Tibial nerve (tissue), 4 donors: ENCODE measurements around the gene GLS. TPM values are rescaled to one million over a fixed set of nuclear protein-coding genes. Genes with fewer than 3 reads are reported as not detected.
"Not testable (repeated sequence)": the region's sequence is repeated elsewhere in the genome, so short reads cannot be mapped to it uniquely, and the experiment has no call there.

Source experiments
- DNase-seq, 2 donors: peaks; one replicate each; pipeline ENCODE4 v3.0.0-alpha.2; 2019; ENCODE audit warnings: low spot score in 2 of 2
- H3K27ac ChIP-seq, 4 donors: fragments of 200-600 bp; sonication (generic) in 3 of 4; one replicate each; pipeline ENCODE4 v1.5.1; 2017 to 2019; ENCODE audit warnings: mild to moderate bottlenecking in 1 of 4
- H3K27me3 ChIP-seq, 2 donors: fragments of 200-600 bp; sonication (generic) in 1 of 2; one replicate each; pipeline versions ENCODE4 v1.5.1 to v1.6.0; 2017 to 2019
- H3K36me3 ChIP-seq, 3 donors: fragments of 200-600 bp; sonication (generic); one replicate each; pipeline ENCODE4 v1.5.1; 2018 to 2019
- H3K4me1 ChIP-seq, 4 donors: fragments of 200-600 bp; sonication (generic) in 3 of 4; one replicate each; pipeline ENCODE4 v1.5.1; 2017 to 2019
- H3K4me3 ChIP-seq, 4 donors: fragments of 200-600 bp; sonication (generic) in 3 of 4; one replicate each; pipeline ENCODE4 v1.5.1; 2017 to 2019; ENCODE audit warnings: mild to moderate bottlenecking in 1 of 4, moderate library complexity in 1 of 4
- H3K9me3 ChIP-seq, 4 donors: fragments of 200-600 bp; sonication (generic) in 3 of 4; one replicate each; pipeline ENCODE4 v1.5.1; 2017 to 2019
- EP300 ChIP-seq, 2 donors: sonication (generic); formaldehyde crosslinking; IDR thresholded peaks; one replicate each; pipeline ENCODE4 v1.6.1; 2017; ENCODE audit warnings: antibody characterized with exemption in 2 of 2, mild to moderate bottlenecking in 1 of 2
- POLR2A ChIP-seq, 2 donors: fragments of 450-650 bp; IDR thresholded peaks; one replicate each; pipeline ENCODE4 v1.6.1; 2017; ENCODE audit warnings: antibody characterized with exemption in 2 of 2, mild to moderate bottlenecking in 2 of 2, moderate library complexity in 2 of 2
- WGBS, 2 donors: methylation state at CpG; one replicate each; pipeline ENCODE4 v1.1.5; 2018; 5-methylcytosine and 5-hydroxymethylcytosine counted together
- total RNA-seq, 4 donors: library from RNA; depleted of rRNA; stranded (reverse); fragments of >200 nt; gene quantifications; one replicate each; pipeline ENCODE4 v1.1.0, GENCODE V29; 2016
- TF ChIP-seq, protein P1 (sequence below), 5 experiments: fragments of 200-600 bp in 3 of 5; fragments of 450-650 bp in 2 of 5; sonication (generic) in 3 of 5; IDR thresholded peaks; one replicate each; pipeline ENCODE4 v1.5.1; 2016 to 2019; ENCODE audit warnings: antibody characterized with exemption in 5 of 5, mild to moderate bottlenecking in 3 of 5, moderate library complexity in 2 of 5

GLS gene
- total RNA-seq, 4 donors from 2014 or later, result 106 to 164 (median 145) TPM

DNA sequence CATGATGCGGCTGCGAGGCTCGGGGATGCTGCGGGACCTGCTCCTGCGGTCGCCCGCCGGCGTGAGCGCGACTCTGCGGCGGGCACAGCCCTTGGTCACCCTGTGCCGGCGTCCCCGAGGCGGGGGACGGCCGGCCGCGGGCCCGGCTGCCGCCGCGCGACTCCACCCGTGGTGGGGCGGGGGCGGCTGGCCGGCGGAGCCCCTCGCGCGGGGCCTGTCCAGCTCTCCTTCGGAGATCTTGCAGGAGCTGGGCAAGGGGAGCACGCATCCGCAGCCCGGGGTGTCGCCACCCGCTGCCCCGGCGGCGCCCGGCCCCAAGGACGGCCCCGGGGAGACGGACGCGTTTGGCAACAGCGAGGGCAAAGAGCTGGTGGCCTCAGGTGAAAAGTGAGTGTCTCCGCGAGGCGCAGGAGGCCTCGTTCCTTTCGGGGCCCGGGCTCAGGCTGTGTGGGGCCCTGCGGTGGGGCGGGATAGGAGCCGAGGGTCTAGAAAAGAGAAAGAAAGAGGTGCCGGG is 520 bp downstream of the GLS start:
- TF ChIP-seq EP300 (IDR thresholded peaks at IDR 0.05), result no peak
- TF ChIP-seq, protein P1, sequence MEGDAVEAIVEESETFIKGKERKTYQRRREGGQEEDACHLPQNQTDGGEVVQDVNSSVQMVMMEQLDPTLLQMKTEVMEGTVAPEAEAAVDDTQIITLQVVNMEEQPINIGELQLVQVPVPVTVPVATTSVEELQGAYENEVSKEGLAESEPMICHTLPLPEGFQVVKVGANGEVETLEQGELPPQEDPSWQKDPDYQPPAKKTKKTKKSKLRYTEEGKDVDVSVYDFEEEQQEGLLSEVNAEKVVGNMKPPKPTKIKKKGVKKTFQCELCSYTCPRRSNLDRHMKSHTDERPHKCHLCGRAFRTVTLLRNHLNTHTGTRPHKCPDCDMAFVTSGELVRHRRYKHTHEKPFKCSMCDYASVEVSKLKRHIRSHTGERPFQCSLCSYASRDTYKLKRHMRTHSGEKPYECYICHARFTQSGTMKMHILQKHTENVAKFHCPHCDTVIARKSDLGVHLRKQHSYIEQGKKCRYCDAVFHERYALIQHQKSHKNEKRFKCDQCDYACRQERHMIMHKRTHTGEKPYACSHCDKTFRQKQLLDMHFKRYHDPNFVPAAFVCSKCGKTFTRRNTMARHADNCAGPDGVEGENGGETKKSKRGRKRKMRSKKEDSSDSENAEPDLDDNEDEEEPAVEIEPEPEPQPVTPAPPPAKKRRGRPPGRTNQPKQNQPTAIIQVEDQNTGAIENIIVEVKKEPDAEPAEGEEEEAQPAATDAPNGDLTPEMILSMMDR (IDR thresholded peaks at IDR 0.05), result no peak
- no peak for TF ChIP-seq POLR2A (IDR thresholded peaks at IDR 0.05)
- no peak for DNase-seq
- H3K36me3 ChIP-seq, result no peaks in the 10 kb centered on the region
- H3K9me3 ChIP-seq, result no peaks in the 10 kb centered on the region
- peaks cover 0 to 43% (median 10%) of the 10 kb centered on the region in 4 donors for H3K4me1 ChIP-seq
- WGBS, 2 donors, result 0 to 1% methylated on average over 4 to 22 of the region's 60 CpGs
- peak overlapping the region; percentile 90 to 97 (median 94) for H3K27ac ChIP-seq
- no peaks in the 10 kb centered on the region for H3K27me3 ChIP-seq
- H3K4me3 ChIP-seq, result peak overlapping the region; percentile 64 to 99 (median 91)

DNA sequence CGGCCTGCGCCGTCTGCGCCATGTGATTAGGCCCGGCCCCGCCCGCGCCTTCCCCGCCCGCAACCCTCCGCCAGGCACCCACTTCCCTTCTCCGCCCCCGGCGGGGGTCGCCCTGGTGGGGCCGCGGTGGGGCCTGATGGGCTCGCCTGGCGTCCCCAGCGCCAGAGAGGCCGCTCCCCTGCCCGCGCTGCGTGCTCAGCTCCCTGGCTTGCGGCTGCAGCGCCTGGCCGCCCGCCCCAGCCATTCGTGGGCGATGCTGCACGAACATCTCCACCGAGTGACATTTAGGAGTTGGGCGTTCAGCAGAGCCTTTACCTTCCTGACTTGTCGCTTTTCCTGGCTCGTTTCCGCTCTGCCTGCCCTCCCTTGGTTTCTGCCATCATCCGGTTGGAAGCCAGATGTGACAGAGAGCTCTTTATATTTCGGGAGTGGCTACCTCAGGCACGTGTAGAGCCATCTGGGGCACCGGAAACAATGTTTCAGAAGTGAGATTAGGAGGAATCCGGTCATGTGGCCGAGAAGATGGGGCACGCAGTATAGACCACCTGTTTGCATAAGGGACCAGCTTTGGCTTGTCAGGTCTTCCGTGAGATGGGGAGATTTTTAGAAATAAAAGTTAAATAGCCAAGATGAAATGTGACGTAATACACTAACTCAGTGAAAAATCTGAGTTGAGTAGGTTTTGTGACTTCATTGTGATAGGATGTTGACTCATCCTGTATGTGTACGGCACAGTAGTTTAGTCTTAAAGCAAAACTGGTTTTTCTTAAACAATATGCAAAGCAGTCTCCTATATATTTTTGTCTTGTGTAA is 1.2 kb downstream of the GLS start:
- Histone ChIP-seq H3K27ac (peak overlapping the region; percentile 90 to 97 (median 94)), H3K36me3 (no peaks in the 10 kb centered on the region), H3K4me3 (peak overlapping the region; percentile 64 to 99 (median 91)), H3K9me3 (no peaks in the 10 kb centered on the region), H3K27me3 (no peaks in the 10 kb centered on the region), H3K4me1 (peaks cover 0 to 49% (median 12%) of the 10 kb centered on the region in 4 donors)
- DNase-seq, result peak; percentile 40 to 67
- TF ChIP-seq, protein P1 (IDR thresholded peaks at IDR 0.05), result no peak
- TF ChIP-seq EP300 (IDR thresholded peaks at IDR 0.05), result peak in 1 of 2 donors; percentile 82
- TF ChIP-seq POLR2A (IDR thresholded peaks at IDR 0.05), result peak in 1 of 2 donors; percentile 22
- 0% methylated on average over 37 to 46 of the region's 46 CpGs for WGBS, 2 donors

DNA sequence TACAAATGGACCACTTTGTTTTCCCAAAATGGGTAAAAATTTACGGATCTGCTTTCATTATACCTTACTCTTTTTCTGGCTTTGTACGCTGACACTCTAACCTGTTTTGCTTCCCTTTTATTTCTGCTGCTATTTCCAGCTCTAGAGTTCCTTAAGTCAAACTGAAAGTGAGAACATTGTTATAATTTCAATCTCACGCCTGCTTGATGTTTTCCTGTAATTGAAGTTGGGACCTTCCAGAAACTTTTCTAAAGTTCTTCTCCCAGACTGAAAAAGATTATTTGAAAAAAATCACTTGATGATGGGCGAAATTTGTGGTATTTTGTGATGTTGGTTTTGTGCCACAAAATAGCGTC is 1.8 kb downstream of the GLS start:
- TF ChIP-seq EP300 (IDR thresholded peaks at IDR 0.05), result no peak
- TF ChIP-seq, protein P1 (IDR thresholded peaks at IDR 0.05), result no peak
- no peak for TF ChIP-seq POLR2A (IDR thresholded peaks at IDR 0.05)
- H3K4me1 ChIP-seq, result peaks cover 0 to 54% (median 12%) of the 10 kb centered on the region in 4 donors
- 24 to 26% methylated on average over 5 of the region's 5 CpGs for WGBS, 2 donors

DNA sequence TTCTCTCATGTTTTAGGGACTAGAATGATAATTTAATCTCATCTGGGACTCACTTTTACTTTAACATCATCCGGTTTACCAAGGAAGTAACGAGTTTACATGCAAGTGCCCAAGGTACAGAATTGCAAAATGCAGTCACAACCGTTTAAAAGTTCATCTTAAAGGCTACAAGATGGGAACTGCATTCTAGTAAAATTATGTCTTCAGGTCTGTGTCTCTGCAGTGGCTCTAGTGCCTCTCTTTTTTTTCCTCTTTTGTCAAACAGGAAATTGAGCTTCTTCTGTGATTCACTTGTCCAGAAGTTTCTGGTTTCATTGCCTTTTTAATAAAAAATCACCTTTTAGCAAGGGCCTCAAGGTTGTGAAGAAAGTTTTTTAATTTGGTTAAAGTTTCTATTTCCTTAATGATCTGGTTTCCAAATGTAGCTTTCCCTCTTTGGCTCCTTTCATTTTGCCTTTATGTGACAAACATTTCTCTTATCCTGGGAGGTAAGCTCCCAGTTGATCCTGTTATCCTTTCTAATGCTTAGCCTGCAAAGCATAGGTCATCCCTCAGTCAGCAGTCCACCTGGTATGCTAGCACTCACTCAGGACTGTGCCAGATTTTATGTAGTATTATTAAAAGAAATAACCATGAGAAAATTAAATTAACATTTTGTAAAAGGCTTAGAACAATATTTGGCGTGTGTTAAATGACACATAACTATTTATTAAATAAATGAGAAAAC is 2.4 kb downstream of the GLS start:
- H3K27ac ChIP-seq, result peak overlapping the region; percentile 90 to 97 (median 94)
- TF ChIP-seq, protein P1 (IDR thresholded peaks at IDR 0.05), result no peak
- no peak for TF ChIP-seq POLR2A (IDR thresholded peaks at IDR 0.05)
- no peak for TF ChIP-seq EP300 (IDR thresholded peaks at IDR 0.05)
- H3K36me3 ChIP-seq, result no peaks in the 10 kb centered on the region
- H3K9me3 ChIP-seq, result no peaks in the 10 kb centered on the region
- H3K4me3 ChIP-seq, result peak overlapping the region; percentile 64 to 99 (median 91)
- no peak for DNase-seq
- peaks cover 0 to 58% (median 13%) of the 10 kb centered on the region in 4 donors for H3K4me1 ChIP-seq
- 49 to 50% methylated on average over 4 of the region's 4 CpGs for WGBS, 2 donors
- H3K27me3 ChIP-seq, result no peaks in the 10 kb centered on the region

More for the DNA sequence above, 1.8 kb downstream of the GLS start:
- no peak for DNase-seq
- Histone ChIP-seq H3K27me3 (no peaks in the 10 kb centered on the region), H3K4me3 (peak overlapping the region; percentile 64 to 99 (median 91)), H3K27ac (peak overlapping the region; percentile 90 to 97 (median 94)), H3K9me3 (no peaks in the 10 kb centered on the region), H3K36me3 (no peaks in the 10 kb centered on the region)

DNA sequence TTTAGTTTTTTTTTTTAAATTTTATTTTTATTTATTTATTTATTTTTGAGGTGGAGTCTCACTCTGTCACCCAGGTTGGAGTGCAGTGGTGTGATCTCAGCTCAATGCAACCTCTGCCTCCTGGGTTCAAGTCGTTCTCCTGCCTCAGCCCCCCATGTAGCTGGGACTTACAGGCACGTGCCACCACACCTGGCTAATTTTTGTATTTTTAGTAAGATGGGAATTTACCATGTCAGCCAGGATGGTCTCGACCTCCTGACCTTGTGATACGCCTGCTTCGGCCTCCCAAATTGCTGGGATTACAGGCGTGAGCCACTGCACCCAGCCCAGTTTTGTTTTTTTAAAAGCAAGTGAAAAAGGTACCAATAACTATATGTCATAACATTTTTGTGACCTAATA is 5.2 kb downstream of the GLS start:
- not testable (repeated sequence) for DNase-seq, H3K4me3 ChIP-seq, H3K27me3 ChIP-seq, H3K27ac ChIP-seq, H3K9me3 ChIP-seq, H3K36me3 ChIP-seq
- peaks cover 0 to 77% (median 15%) of the 10 kb centered on the region in 4 donors for H3K4me1 ChIP-seq
- WGBS, 2 donors, result 90 to 91% methylated on average over 6 of the region's 6 CpGs
